Calu3 (cell line): ENCODE measurements around the gene ABCG4. TPM values are rescaled to one million over a fixed set of nuclear protein-coding genes. Genes with fewer than 3 reads are reported as not detected.
"Not testable (repeated sequence)": the region's sequence is repeated elsewhere in the genome, so short reads cannot be mapped to it uniquely, and the experiment has no call there.

ENCODE experiments used
- BruUV-seq: library from RNA; stranded (reverse); fragments of 400-500 nt; replicated peaks from 2 replicates; lab custom pipeline; 2021; lab: Mats Ljungman, UMichigan
- CTCF ChIA-PET: fragments of 300-600 bp; sonication (Branson Sonifier 250); formaldehyde crosslinking; loops from one replicate; lab custom pipeline; 2022; ENCODE audit warnings: antibody characterized with exemption; lab: Charles Lee
- DNase-seq: peaks from one replicate; pipeline ENCODE4 v3.0.0; 2022
- H3K27ac Mint-ChIP-seq: one replicate; pipeline ENCODE4 v1.8.0; 2022; ENCODE audit warnings: mixed read lengths; ENCODE audit not compliant: unreplicated experiment
- H3K27me3 Mint-ChIP-seq: one replicate; pipeline ENCODE4 v1.8.0; 2022; ENCODE audit warnings: mixed read lengths; ENCODE audit not compliant: unreplicated experiment
- H3K36me3 Mint-ChIP-seq: one replicate; pipeline ENCODE4 v1.8.0; 2022; ENCODE audit warnings: mild to moderate bottlenecking, moderate library complexity, mixed read lengths; ENCODE audit not compliant: insufficient read depth, unreplicated experiment
- H3K4me1 Mint-ChIP-seq: one replicate; pipeline ENCODE4 v1.8.0; 2022; ENCODE audit warnings: mild to moderate bottlenecking, low read depth, mixed read lengths; ENCODE audit not compliant: unreplicated experiment
- H3K4me3 Mint-ChIP-seq: one replicate; pipeline ENCODE4 v1.8.0; 2022; ENCODE audit warnings: mild to moderate bottlenecking, low read depth, moderate library complexity, mixed read lengths; ENCODE audit not compliant: unreplicated experiment
- H3K9me3 Mint-ChIP-seq: one replicate; pipeline ENCODE4 v1.8.0; 2022; ENCODE audit warnings: low read depth, mixed read lengths; ENCODE audit not compliant: unreplicated experiment
- CTCF ChIP-seq: fragments of 200-600 bp; IDR thresholded peaks from one replicate; pipeline ENCODE4 v1.8.0; 2022; ENCODE audit warnings: antibody characterized with exemption; ENCODE audit not compliant: unreplicated experiment
- intact Hi-C: fragments of 100-400 bp; cut with micrococcal nuclease; formaldehyde crosslinking; loops from one replicate; pipeline ENCODE4 v1.10.0; 2022; ENCODE audit not compliant: unreplicated experiment
- total RNA-seq: library from RNA; stranded (reverse); gene quantifications from 2 replicates; pipeline ENCODE4 v1.2.3, GENCODE V29; 2022

The ABCG4 gene
- total RNA-seq, 1 experiment from 2014 or later = not detected

DNA sequence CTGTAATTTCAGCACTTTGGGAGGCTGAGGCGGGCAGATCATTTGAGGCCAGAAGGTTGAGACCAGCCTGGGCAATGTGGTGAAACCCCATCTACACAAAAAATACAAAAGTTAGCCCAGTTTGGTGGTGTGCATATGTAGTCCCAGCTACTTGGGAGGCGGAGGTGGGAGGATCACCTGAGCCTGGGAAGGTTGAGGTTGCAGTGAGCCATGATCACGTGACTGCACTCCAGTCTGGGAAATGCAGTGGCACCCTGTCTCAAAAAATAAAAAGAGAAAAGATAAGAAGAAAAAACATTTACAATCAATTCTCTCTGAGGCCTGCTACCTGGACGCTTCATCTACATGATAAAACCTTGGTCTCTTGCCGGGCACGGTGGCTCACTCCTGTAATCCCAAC is 50.1 kb downstream of the ABCG4 start:
- no peak overlapping the region for H3K4me3 Mint-ChIP-seq
- H3K27ac Mint-ChIP-seq = no peak overlapping the region
- no peak for DNase-seq
- H3K4me1 Mint-ChIP-seq = peaks cover 9% of the 10 kb centered on the region
- no peaks in the 10 kb centered on the region for H3K9me3 Mint-ChIP-seq
- peaks cover 6% of the 10 kb centered on the region for H3K36me3 Mint-ChIP-seq
- BruUV-seq = no TSS peak
- TF ChIP-seq CTCF = no peak
- CTCF ChIA-PET = no interaction called here
- intact Hi-C loops = loop anchor here (5.0 kb wide), 1 partner anchor 97 kb away; the partner anchor contains the start of gene DPAGT1
- H3K27me3 Mint-ChIP-seq = peaks cover 12% of the 10 kb centered on the region

DNA sequence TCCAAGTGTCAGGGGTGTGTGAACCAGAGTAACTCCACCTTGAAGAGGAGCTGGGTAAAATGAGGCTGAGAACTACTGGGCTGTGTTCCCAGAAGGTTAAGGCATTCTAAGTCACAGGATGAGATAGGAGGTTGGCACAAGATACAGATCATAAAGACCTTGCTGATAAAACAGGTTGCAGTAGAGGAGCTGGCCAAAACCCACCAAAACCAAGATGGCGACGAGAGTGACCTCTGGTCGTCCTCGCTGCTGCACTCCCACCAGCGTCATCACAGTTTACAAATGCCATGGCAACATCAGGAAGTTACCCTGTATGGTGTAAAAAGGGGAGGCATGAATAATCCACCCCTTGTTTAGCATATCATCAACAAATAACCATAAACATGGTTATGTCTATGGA is 52.4 kb downstream of the ABCG4 start:
- H3K9me3 Mint-ChIP-seq, BruUV-seq, intact Hi-C loops, H3K36me3 Mint-ChIP-seq, CTCF ChIA-PET, H3K27ac Mint-ChIP-seq, H3K4me3 Mint-ChIP-seq, DNase-seq, H3K27me3 Mint-ChIP-seq, H3K4me1 Mint-ChIP-seq: not testable (repeated sequence)

- no peaks in the 10 kb centered on the region for H3K4me1 Mint-ChIP-seq
- H3K27ac Mint-ChIP-seq = no peak overlapping the region
- H3K27me3 Mint-ChIP-seq = no peaks in the 10 kb centered on the region
- H3K9me3 Mint-ChIP-seq = no peaks in the 10 kb centered on the region
- no peak for DNase-seq
- H3K36me3 Mint-ChIP-seq = peaks cover 20% of the 10 kb centered on the region
- CTCF ChIA-PET = no interaction called here
- intact Hi-C loops = no loop called here
- BruUV-seq = no TSS peak
- TF ChIP-seq CTCF = no peak
- H3K4me3 Mint-ChIP-seq = no peak overlapping the region
These were observed 53.7 kb downstream of the ABCG4 start for GRCh38 chr11:119202554-119202953.

DNA sequence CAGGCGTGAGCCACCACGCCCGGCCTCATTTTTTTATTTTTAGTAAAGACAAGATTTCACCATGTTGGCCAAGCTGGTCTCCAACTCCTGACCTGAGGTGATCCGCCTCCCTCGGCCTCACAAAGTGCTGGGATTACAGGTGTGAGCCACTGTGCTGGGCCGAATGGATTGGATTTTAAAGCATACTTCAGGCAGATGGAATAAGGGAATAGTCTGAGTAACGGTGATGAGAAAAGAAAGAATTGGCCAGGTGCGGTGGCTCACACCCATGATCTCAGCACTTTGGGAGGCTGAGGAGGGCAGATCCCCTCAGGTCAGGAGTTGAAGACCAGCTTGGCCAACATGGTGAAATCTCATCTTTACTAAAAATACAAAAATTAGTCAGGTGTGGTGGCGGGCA is 55.2 kb downstream of the ABCG4 start:
- intact Hi-C loops = no loop called here
- DNase-seq = no peak
- no peaks in the 10 kb centered on the region for H3K27me3 Mint-ChIP-seq
- H3K4me3 Mint-ChIP-seq = no peak overlapping the region
- CTCF ChIA-PET = no interaction called here
- TF ChIP-seq CTCF = no peak
- peaks cover 20% of the 10 kb centered on the region for H3K36me3 Mint-ChIP-seq
- no TSS peak for BruUV-seq
- no peaks in the 10 kb centered on the region for H3K9me3 Mint-ChIP-seq
- no peaks in the 10 kb centered on the region for H3K4me1 Mint-ChIP-seq
- H3K27ac Mint-ChIP-seq = no peak overlapping the region

GRCh38 chr11:119205080-119205479 is 56.2 kb downstream of the ABCG4 start:
- BruUV-seq = TSS peak; percentile 37
- no peaks in the 10 kb centered on the region for H3K9me3 Mint-ChIP-seq
- no peaks in the 10 kb centered on the region for H3K27me3 Mint-ChIP-seq
- no peak for DNase-seq
- no peak overlapping the region for H3K27ac Mint-ChIP-seq
- intact Hi-C loops = no loop called here
- no peak for TF ChIP-seq CTCF
- no peaks in the 10 kb centered on the region for H3K4me1 Mint-ChIP-seq
- H3K4me3 Mint-ChIP-seq = no peak overlapping the region
- peaks cover 20% of the 10 kb centered on the region for H3K36me3 Mint-ChIP-seq
- CTCF ChIA-PET = interaction anchor here (1.3 kb wide), 1 partner anchor 103 kb away, joined by 7 read pairs; the partner anchor contains the start of gene DPAGT1
